ENCODE results near the gene NEK9. TPM values are rescaled to one million over a fixed set of nuclear protein-coding genes. Genes with fewer than 3 reads are reported as not detected.

Gene NEK9
- total and polyA plus RNA-seq, 9 of the 15 experiments (the other 6 are each of a cell fraction or from before 2014, with no cell fraction given): 2.8 to 39.6 (median 19.8) TPM

GRCh38 chr14:75069121-75069810 lies 57.6 kb downstream of the NEK9 start, which contains the start of gene ZC2HC1C (continued):
- TF ChIP-seq MGA (IDR thresholded peaks at IDR 0.05): peak; percentile 89
- no peak for TF ChIP-seq ZNF57 (CRISPR knock-in tag; IDR thresholded peaks at IDR 0.05)
- no peak for TF ChIP-seq ATF3 (IDR thresholded peaks at IDR 0.05)
- TF ChIP-seq ATF3 (CRISPR knock-in tag; conservative IDR thresholded peaks at IDR 0.05): no peak
- TF ChIP-seq HNRNPLL (IDR thresholded peaks at IDR 0.05; ENCODE audit: low read depth, low read length, poor library complexity, severe bottlenecking): peak; percentile 38
- TF ChIP-seq MEIS2 (IDR thresholded peaks at IDR 0.05; ENCODE audit: partially characterized antibody): peak; percentile 84
- no peak for TF ChIP-seq ZNF644 (tag; IDR thresholded peaks at IDR 0.05; ENCODE audit: low read depth)
- peak; percentile 43; the same call in 1 of the 2 replicates for TF ChIP-seq KLF13 (tag; IDR thresholded peaks at IDR 0.05; ENCODE audit: borderline replicate concordance, low read depth)
- TF ChIP-seq E2F8 (IDR thresholded peaks at IDR 0.05; ENCODE audit: low read depth, partially characterized antibody): peak; percentile 62
- no peak for TF ChIP-seq GATA2 (CRISPR knock-in tag; IDR thresholded peaks at IDR 0.05)
- no peak for TF ChIP-seq ZNF239 (CRISPR knock-in tag; IDR thresholded peaks at IDR 0.05)
